CD8-positive, alpha-beta memory T cell (primary cell): ENCODE data around the gene DMXL2. TPM values are rescaled to one million over a fixed set of nuclear protein-coding genes. Genes with fewer than 3 reads are reported as not detected.
A peak's percentile ranks its signal among the peaks of the same experiment; 100 is the strongest.
"Not testable (repeated sequence)": the region's sequence is repeated elsewhere in the genome, so short reads cannot be mapped to it uniquely, and the experiment has no call there.

Source experiments
- CTCF ChIA-PET: fragments of 350-600 bp; sonication (Branson Sonifier 250); formaldehyde crosslinking; loops from one replicate; lab custom pipeline; 2021; ENCODE audit warnings: antibody characterized with exemption; lab: Charles Lee
- POLR2A ChIA-PET: fragments of 350-600 bp; sonication (Branson Sonifier 250); formaldehyde crosslinking; loops from one replicate; lab custom pipeline; 2021; ENCODE audit warnings: antibody characterized with exemption; lab: Charles Lee
- DNase-seq, 5 donors: peaks; one replicate each; pipeline versions ENCODE4 v3.0.0 to v3.0.0-alpha.2; 2020 to 2022; ENCODE audit warnings: mixed read lengths in 1 of 5
- H3K27ac ChIP-seq: one replicate; pipeline ENCODE4 v1.7.0; 2013; ENCODE audit warnings: low read depth, mild to moderate bottlenecking, low read length, moderate library complexity
- H3K27me3 ChIP-seq: 2 replicates; pipeline ENCODE4 v1.7.0; 2013; ENCODE audit warnings: low read length, mild to moderate bottlenecking; ENCODE audit not compliant: insufficient read depth, poor library complexity, severe bottlenecking
- H3K36me3 ChIP-seq: 2 replicates; pipeline ENCODE4 v1.7.0; 2013; ENCODE audit warnings: mild to moderate bottlenecking, low read length, moderate library complexity; ENCODE audit not compliant: insufficient read depth
- H3K4me1 ChIP-seq: 2 replicates; pipeline ENCODE4 v1.7.0; 2013; ENCODE audit warnings: mild to moderate bottlenecking, low read length, moderate library complexity; ENCODE audit not compliant: insufficient read depth
- H3K4me3 ChIP-seq: 2 replicates; pipeline ENCODE4 v1.7.0; 2013; ENCODE audit warnings: mild to moderate bottlenecking, low read length
- H3K9me3 ChIP-seq: 2 replicates; pipeline ENCODE4 v1.7.0; 2013; ENCODE audit warnings: mild to moderate bottlenecking, low read length
- H3K27ac Mint-ChIP-seq, 8 donors: one replicate each; pipeline ENCODE4 v1.8.0; 2020 to 2021; ENCODE audit warnings: mixed read lengths in 8 of 8, mild to moderate bottlenecking in 6 of 8, inconsistent platforms in 3 of 8, moderate library complexity in 3 of 8
- H3K27me3 Mint-ChIP-seq, 2 donors: one replicate each; pipeline ENCODE4 v1.8.0; 2020 to 2021; ENCODE audit warnings: mixed read lengths in 2 of 2, mild to moderate bottlenecking in 1 of 2, moderate library complexity in 1 of 2
- H3K36me3 Mint-ChIP-seq, 3 donors: one replicate each; pipeline ENCODE4 v1.8.0; 2020 to 2021; ENCODE audit warnings: mixed read lengths in 3 of 3, inconsistent platforms in 1 of 3, mild to moderate bottlenecking in 1 of 3
- H3K4me1 Mint-ChIP-seq, 3 donors: one replicate each; pipeline ENCODE4 v1.8.0; 2020 to 2021; ENCODE audit warnings: mixed read lengths in 3 of 3, inconsistent platforms in 1 of 3, mild to moderate bottlenecking in 1 of 3
- H3K4me3 Mint-ChIP-seq, 7 donors: one replicate each; pipeline ENCODE4 v1.8.0; 2020 to 2021; ENCODE audit warnings: mixed read lengths in 7 of 7, mild to moderate bottlenecking in 6 of 7, moderate library complexity in 4 of 7, inconsistent platforms in 2 of 7
- H3K9me3 Mint-ChIP-seq, 5 donors: one replicate each; pipeline ENCODE4 v1.8.0; 2020 to 2022; ENCODE audit warnings: mixed read lengths in 5 of 5, mild to moderate bottlenecking in 3 of 5, moderate library complexity in 2 of 5, inconsistent platforms in 1 of 5
- polyA plus RNA-seq: library from polyadenylated mRNA; unstranded; fragments of 300-500 nt; fragmentation: Illumina TruSeq; gene quantifications from one replicate; pipeline ENCODE4 v1.2.3, GENCODE V29; 2021
- total RNA-seq, 2 experiments: library from RNA; stranded (reverse); gene quantifications; one replicate each; pipeline ENCODE4 v1.2.3, GENCODE V29; 2021

DMXL2 gene
- total RNA-seq (1 to 10 TPM; 5.8 to 7.0 TPM), polyA plus RNA-seq (0.61 TPM)

- Mint-ChIP-seq H3K4me3 (peak within 1 kb of the TSS; percentile 66 to 94 (median 80)), H3K27ac (peak within 1 kb of the TSS in 4 of 8 donors; percentile 21 to 78 (median 42)), H3K4me1 (peaks cover 10 to 25% (median 15%) of the 10 kb centered on the region in 3 donors), H3K9me3 (no peaks in the 10 kb centered on the region), H3K27me3 (peaks cover 17 to 31% of the 10 kb centered on the region in 2 donors), H3K36me3 (peaks cover 0 to 2% (median 0%) of the 10 kb centered on the region in 3 donors)
- peak; percentile 37 to 80 (median 52) for DNase-seq
- no peaks in the 10 kb centered on the region for H3K27me3 ChIP-seq
- ChIA-PET CTCF (interaction anchor here (1.6 kb wide), 1 partner anchor 153 kb away, joined by 10 read pairs; no protein-coding TSS in a partner anchor), POLR2A (no interaction called here)
- peaks cover 7% of the 10 kb centered on the region for H3K4me1 ChIP-seq
- no peaks in the 10 kb centered on the region for H3K36me3 ChIP-seq
- H3K4me3 ChIP-seq: peak within 1 kb of the TSS; percentile 61
- peak within 1 kb of the TSS; percentile 41 for H3K27ac ChIP-seq
- no peaks in the 10 kb centered on the region for H3K9me3 ChIP-seq
Measured at GRCh38 chr15:51622604-51623370, at the start of gene DMXL2. TSS of gene DMXL2 (minus strand) at chr15:51622771. CDS start at chr15:51622545, 226 bp downstream.

GRCh38 chr15:51672155-51672687 is 49.6 kb upstream of the DMXL2 start:
- Histone ChIP-seq H3K4me3 (no peak overlapping the region), H3K27ac (peak overlapping the region; percentile 39), H3K9me3 (no peaks in the 10 kb centered on the region), H3K36me3 (no peaks in the 10 kb centered on the region), H3K4me1 (no peaks in the 10 kb centered on the region), H3K27me3 (no peaks in the 10 kb centered on the region)
- ChIA-PET POLR2A (no interaction called here), CTCF (interaction anchor here (1.8 kb wide), 1 partner anchor 104 kb away, joined by 8 read pairs; no protein-coding TSS in a partner anchor)
- Mint-ChIP-seq H3K27me3 (peaks cover 2 to 41% of the 10 kb centered on the region in 2 donors), H3K27ac (no peak overlapping the region), H3K4me1 (no peaks in the 10 kb centered on the region), H3K36me3 (no peaks in the 10 kb centered on the region), H3K9me3 (peaks cover 0 to 1% (median 0%) of the 10 kb centered on the region in 5 donors), H3K4me3 (no peak overlapping the region)
- DNase-seq: no peak

GRCh38 chr15:51669381-51669780 is 46.8 kb upstream of the DMXL2 start:
- Mint-ChIP-seq H3K27ac (no peak overlapping the region), H3K4me3 (no peak overlapping the region), H3K4me1 (no peaks in the 10 kb centered on the region), H3K9me3 (no peaks in the 10 kb centered on the region), H3K36me3 (no peaks in the 10 kb centered on the region), H3K27me3 (peaks cover 4 to 48% of the 10 kb centered on the region in 2 donors)
- no peak for DNase-seq
- Histone ChIP-seq H3K9me3 (no peaks in the 10 kb centered on the region), H3K36me3 (no peaks in the 10 kb centered on the region), H3K4me3 (no peak overlapping the region), H3K4me1 (no peaks in the 10 kb centered on the region), H3K27ac (no peak overlapping the region), H3K27me3 (no peaks in the 10 kb centered on the region)
- ChIA-PET CTCF (no interaction called here), POLR2A (no interaction called here)

- H3K9me3 Mint-ChIP-seq: no peaks in the 10 kb centered on the region
- CTCF ChIA-PET: no interaction called here
- H3K27ac Mint-ChIP-seq: no peak overlapping the region
- peaks cover 2 to 46% of the 10 kb centered on the region in 2 donors for H3K27me3 Mint-ChIP-seq
- H3K4me3 ChIP-seq: no peak overlapping the region
- no peak overlapping the region for H3K4me3 Mint-ChIP-seq
- H3K27me3 ChIP-seq: no peaks in the 10 kb centered on the region
- H3K27ac ChIP-seq: no peak overlapping the region
- H3K36me3 ChIP-seq: no peaks in the 10 kb centered on the region
- no peaks in the 10 kb centered on the region for H3K9me3 ChIP-seq
- POLR2A ChIA-PET: no interaction called here
- no peaks in the 10 kb centered on the region for H3K4me1 Mint-ChIP-seq
- no peaks in the 10 kb centered on the region for H3K4me1 ChIP-seq
- no peaks in the 10 kb centered on the region for H3K36me3 Mint-ChIP-seq
- DNase-seq: no peak
Measured at GRCh38 chr15:51668446-51668845, 45.9 kb upstream of the DMXL2 start.

- H3K9me3 ChIP-seq: no peaks in the 10 kb centered on the region
- no peak for DNase-seq
- H3K4me3 ChIP-seq: no peak overlapping the region
- H3K4me1 Mint-ChIP-seq: no peaks in the 10 kb centered on the region
- H3K27ac Mint-ChIP-seq: no peak overlapping the region
- H3K9me3 Mint-ChIP-seq: no peaks in the 10 kb centered on the region
- POLR2A ChIA-PET: no interaction called here
- H3K36me3 ChIP-seq: no peaks in the 10 kb centered on the region
- H3K4me1 ChIP-seq: no peaks in the 10 kb centered on the region
- H3K36me3 Mint-ChIP-seq: no peaks in the 10 kb centered on the region
- CTCF ChIA-PET: no interaction called here
- no peak overlapping the region for H3K4me3 Mint-ChIP-seq
- no peaks in the 10 kb centered on the region for H3K27me3 ChIP-seq
- no peak overlapping the region for H3K27ac ChIP-seq
- H3K27me3 Mint-ChIP-seq: peaks cover 4 to 39% of the 10 kb centered on the region in 2 donors
Measured at GRCh38 chr15:51667478-51667877, 44.9 kb upstream of the DMXL2 start.

- no peak overlapping the region for H3K27ac Mint-ChIP-seq
- H3K9me3 Mint-ChIP-seq: no peaks in the 10 kb centered on the region
- no peak for DNase-seq
Measured at GRCh38 chr15:51661072-51661471, 38.5 kb upstream of the DMXL2 start.

GRCh38 chr15:51658664-51659063 is 36.1 kb upstream of the DMXL2 start:
- no peaks in the 10 kb centered on the region for H3K9me3 Mint-ChIP-seq
- peaks cover 3% of the 10 kb centered on the region in 2 donors for H3K27me3 Mint-ChIP-seq
- no peaks in the 10 kb centered on the region for H3K9me3 ChIP-seq
- H3K4me1 Mint-ChIP-seq: no peaks in the 10 kb centered on the region
- H3K36me3 ChIP-seq: no peaks in the 10 kb centered on the region
- ChIA-PET POLR2A (no interaction called here), CTCF (interaction anchor here (4.5 kb wide), 1 partner anchor 118 kb away, joined by 32 read pairs; no protein-coding TSS in a partner anchor)
- no peak overlapping the region for H3K4me3 Mint-ChIP-seq
- H3K27me3 ChIP-seq: no peaks in the 10 kb centered on the region
- H3K4me3 ChIP-seq: no peak overlapping the region
- H3K36me3 Mint-ChIP-seq: no peaks in the 10 kb centered on the region
- H3K27ac Mint-ChIP-seq: no peak overlapping the region
- H3K27ac ChIP-seq: no peak overlapping the region
- no peaks in the 10 kb centered on the region for H3K4me1 ChIP-seq
- no peak for DNase-seq

More at GRCh38 chr15:51661072-51661471, 38.5 kb upstream of the DMXL2 start:
- H3K27me3 Mint-ChIP-seq: peaks cover 2 to 3% of the 10 kb centered on the region in 2 donors
- Histone ChIP-seq H3K27me3 (no peaks in the 10 kb centered on the region), H3K4me1 (no peaks in the 10 kb centered on the region), H3K4me3 (no peak overlapping the region), H3K27ac (no peak overlapping the region), H3K36me3 (no peaks in the 10 kb centered on the region), H3K9me3 (no peaks in the 10 kb centered on the region)
- no peaks in the 10 kb centered on the region for H3K36me3 Mint-ChIP-seq
- H3K4me3 Mint-ChIP-seq: no peak overlapping the region
- ChIA-PET CTCF (interaction anchor here (1.7 kb wide), 1 partner anchor 11 kb away, joined by 4 read pairs; no protein-coding TSS in a partner anchor), POLR2A (no interaction called here)
- H3K4me1 Mint-ChIP-seq: no peaks in the 10 kb centered on the region

- CTCF ChIA-PET: interaction anchor here (4.5 kb wide), 1 partner anchor 121 kb away, joined by 32 read pairs; no protein-coding TSS in a partner anchor
- POLR2A ChIA-PET: not testable (repeated sequence)
Measured at GRCh38 chr15:51655401-51656057, 33.0 kb upstream of the DMXL2 start.

More at GRCh38 chr15:51655401-51656057, 33.0 kb upstream of the DMXL2 start:
- H3K9me3 Mint-ChIP-seq, H3K36me3 ChIP-seq, H3K4me3 Mint-ChIP-seq, H3K4me1 ChIP-seq, H3K27me3 Mint-ChIP-seq, DNase-seq, H3K4me3 ChIP-seq, H3K4me1 Mint-ChIP-seq, H3K27me3 ChIP-seq, H3K27ac ChIP-seq, H3K27ac Mint-ChIP-seq, H3K36me3 Mint-ChIP-seq, H3K9me3 ChIP-seq: not testable (repeated sequence)
